HepG2 (cell line): Measurements from ENCODE around the gene FITM1. TPM values are rescaled to one million over a fixed set of nuclear protein-coding genes. Genes with fewer than 3 reads are reported as not detected.

Experiments
- CHD4 ChIP-seq: fragments of 200-600 bp; sonication (generic); IDR thresholded peaks from 2 replicates; pipeline ENCODE4 v1.7.0; 2017; ENCODE audit warnings: mild to moderate bottlenecking, low read length, borderline replicate concordance
- NFE2 ChIP-seq: sonication (generic); formaldehyde crosslinking; IDR thresholded peaks from 2 replicates; pipeline ENCODE4 v1.4.0; 2020; ENCODE audit warnings: missing genetic modification reagents
- SKI ChIP-seq: fragments of 450-650 bp; IDR thresholded peaks from one replicate; pipeline ENCODE4 v1.6.1; 2018; ENCODE audit warnings: mild to moderate bottlenecking; ENCODE audit not compliant: partially characterized antibody
- SRSF1 ChIP-seq: fragments of 200-400 bp; formaldehyde crosslinking; optimal IDR thresholded peaks from 2 replicates; pipeline ENCODE3; 2017; ENCODE audit warnings: mild to moderate bottlenecking, low read depth, low read length, moderate library complexity
- TAF1 ChIP-seq: sonication (generic); formaldehyde crosslinking; IDR thresholded peaks from 2 replicates; pipeline ENCODE4 v1.4.0; 2020; ENCODE audit warnings: missing genetic modification reagents
- ZFAT ChIP-seq: sonication (generic); formaldehyde crosslinking; conservative IDR thresholded peaks from 2 replicates; pipeline ENCODE4 v1.8.1; 2023; ENCODE audit warnings: missing genetic modification reagents, inconsistent platforms
- ZFYVE20 ChIP-seq: sonication (generic); formaldehyde crosslinking; IDR thresholded peaks from 2 replicates; pipeline ENCODE4 v1.8.0; 2023; ENCODE audit warnings: low read depth, mild to moderate bottlenecking, moderate library complexity, missing genetic modification reagents, borderline replicate concordance
- ZMYM2 ChIP-seq: sonication (generic); formaldehyde crosslinking; IDR thresholded peaks from 2 replicates; pipeline ENCODE4 v1.8.0; 2022; ENCODE audit warnings: mild to moderate bottlenecking, missing genetic modification reagents
- ZMYM3 ChIP-seq: sonication (generic); formaldehyde crosslinking; IDR thresholded peaks from 2 replicates; pipeline ENCODE4 v1.5.1; 2020; ENCODE audit warnings: mild to moderate bottlenecking, missing genetic modification reagents
- ZNF20 ChIP-seq: sonication (generic); formaldehyde crosslinking; IDR thresholded peaks from 2 replicates; pipeline ENCODE4 v1.4.0; 2020; ENCODE audit warnings: mild to moderate bottlenecking, moderate library complexity, missing genetic modification reagents
- ZNF382 ChIP-seq: sonication (generic); formaldehyde crosslinking; IDR thresholded peaks from 2 replicates; pipeline ENCODE4 v1.5.0; 2020; ENCODE audit warnings: missing genetic modification reagents, mild to moderate bottlenecking, borderline replicate concordance
- ZNF652 ChIP-seq: IDR thresholded peaks from 2 replicates; pipeline ENCODE4 v1.6.1; 2016; ENCODE audit warnings: low read depth, borderline replicate concordance
- ZSCAN20 ChIP-seq: sonication (generic); formaldehyde crosslinking; IDR thresholded peaks from 2 replicates; pipeline ENCODE4 v1.4.0; 2020; ENCODE audit warnings: missing genetic modification reagents, mild to moderate bottlenecking, borderline replicate concordance
- polyA plus RNA-seq, 8 experiments: library from polyadenylated mRNA; depleted of rRNA in 3 of 8; stranded (reverse) in 7 of 8; unstranded in 1 of 8; fragments of >200 nt; fragmentation: Illumina TruSeq in 4 of 8; extraction: Trizol in 4 of 8; gene quantifications; 2 replicates each; pipeline versions ENCODE4 v1.2.1 to v1.2.3, GENCODE V29; 2011 to 2016; ENCODE audit warnings: low read depth in 4 of 8, missing spikeins in 1 of 8, mixed read lengths in 1 of 8; ENCODE audit not compliant: insufficient read depth in 1 of 8
- total RNA-seq, 5 experiments: library from RNA; depleted of rRNA; stranded (reverse); fragments of >200 nt; fragmentation: Illumina TruSeq; extraction: Trizol; gene quantifications; 2 replicates each; pipeline ENCODE4 v1.2.3, GENCODE V29; 2016; ENCODE audit warnings: low read depth in 1 of 5
- TF ChIP-seq, protein P1 (sequence below), 2 experiments: IDR thresholded peaks; 2 replicates each; pipeline ENCODE4 v1.6.1; 2011 to 2012; ENCODE audit warnings: low read length in 2 of 2, borderline replicate concordance in 1 of 2, low read depth in 1 of 2, mild to moderate bottlenecking in 1 of 2, moderate library complexity in 1 of 2
- TF ChIP-seq, protein P2 (sequence below): sonication (generic); formaldehyde crosslinking; IDR thresholded peaks from 2 replicates; pipeline ENCODE4 v1.8.1; 2022; ENCODE audit warnings: mild to moderate bottlenecking, missing genetic modification reagents

FITM1 gene
- total and polyA plus RNA-seq, 2 of the 13 experiments (the other 11 are each of a cell fraction or from before 2014, with no cell fraction given): 2.7 to 5.8 TPM

GRCh38 chr14:24093901-24094840 lies 36.3 kb upstream of the FITM1 start, which contains the start of gene PCK2 (continued):
- TF ChIP-seq, protein P1, sequence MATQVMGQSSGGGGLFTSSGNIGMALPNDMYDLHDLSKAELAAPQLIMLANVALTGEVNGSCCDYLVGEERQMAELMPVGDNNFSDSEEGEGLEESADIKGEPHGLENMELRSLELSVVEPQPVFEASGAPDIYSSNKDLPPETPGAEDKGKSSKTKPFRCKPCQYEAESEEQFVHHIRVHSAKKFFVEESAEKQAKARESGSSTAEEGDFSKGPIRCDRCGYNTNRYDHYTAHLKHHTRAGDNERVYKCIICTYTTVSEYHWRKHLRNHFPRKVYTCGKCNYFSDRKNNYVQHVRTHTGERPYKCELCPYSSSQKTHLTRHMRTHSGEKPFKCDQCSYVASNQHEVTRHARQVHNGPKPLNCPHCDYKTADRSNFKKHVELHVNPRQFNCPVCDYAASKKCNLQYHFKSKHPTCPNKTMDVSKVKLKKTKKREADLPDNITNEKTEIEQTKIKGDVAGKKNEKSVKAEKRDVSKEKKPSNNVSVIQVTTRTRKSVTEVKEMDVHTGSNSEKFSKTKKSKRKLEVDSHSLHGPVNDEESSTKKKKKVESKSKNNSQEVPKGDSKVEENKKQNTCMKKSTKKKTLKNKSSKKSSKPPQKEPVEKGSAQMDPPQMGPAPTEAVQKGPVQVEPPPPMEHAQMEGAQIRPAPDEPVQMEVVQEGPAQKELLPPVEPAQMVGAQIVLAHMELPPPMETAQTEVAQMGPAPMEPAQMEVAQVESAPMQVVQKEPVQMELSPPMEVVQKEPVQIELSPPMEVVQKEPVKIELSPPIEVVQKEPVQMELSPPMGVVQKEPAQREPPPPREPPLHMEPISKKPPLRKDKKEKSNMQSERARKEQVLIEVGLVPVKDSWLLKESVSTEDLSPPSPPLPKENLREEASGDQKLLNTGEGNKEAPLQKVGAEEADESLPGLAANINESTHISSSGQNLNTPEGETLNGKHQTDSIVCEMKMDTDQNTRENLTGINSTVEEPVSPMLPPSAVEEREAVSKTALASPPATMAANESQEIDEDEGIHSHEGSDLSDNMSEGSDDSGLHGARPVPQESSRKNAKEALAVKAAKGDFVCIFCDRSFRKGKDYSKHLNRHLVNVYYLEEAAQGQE (IDR thresholded peaks at IDR 0.05; ENCODE audit: borderline replicate concordance in 1 of 2, low read depth in 1 of 2, low read length in 2 of 2): peak in 1 of 2 experiments; percentile 79; a peak in 2 of 4 replicates
- TF ChIP-seq, protein P2, sequence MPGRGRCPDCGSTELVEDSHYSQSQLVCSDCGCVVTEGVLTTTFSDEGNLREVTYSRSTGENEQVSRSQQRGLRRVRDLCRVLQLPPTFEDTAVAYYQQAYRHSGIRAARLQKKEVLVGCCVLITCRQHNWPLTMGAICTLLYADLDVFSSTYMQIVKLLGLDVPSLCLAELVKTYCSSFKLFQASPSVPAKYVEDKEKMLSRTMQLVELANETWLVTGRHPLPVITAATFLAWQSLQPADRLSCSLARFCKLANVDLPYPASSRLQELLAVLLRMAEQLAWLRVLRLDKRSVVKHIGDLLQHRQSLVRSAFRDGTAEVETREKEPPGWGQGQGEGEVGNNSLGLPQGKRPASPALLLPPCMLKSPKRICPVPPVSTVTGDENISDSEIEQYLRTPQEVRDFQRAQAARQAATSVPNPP (CRISPR knock-in tag): peak; percentile 94
- TF ChIP-seq ZMYM2: peak; percentile 78
- TF ChIP-seq ZNF20 (CRISPR knock-in tag): peak; percentile 96
- TF ChIP-seq CHD4: no peak
- no peak for TF ChIP-seq ZNF382 (CRISPR knock-in tag)
- TF ChIP-seq TAF1 (CRISPR knock-in tag): peak; percentile 100
- TF ChIP-seq ZFYVE20: peak; percentile 96
- peak; percentile 92 for TF ChIP-seq ZFAT (CRISPR knock-in tag)
- TF ChIP-seq ZMYM3: peak; percentile 62; the same call in 1 of the 2 replicates
- peak; percentile 89 for TF ChIP-seq SRSF1
- peak; percentile 38 for TF ChIP-seq ZNF652 (CRISPR knock-in tag)
- TF ChIP-seq SKI: peak; percentile 91
- 0 out of 2 replicates have a peak, but pooled peaks have one; percentile 14 for TF ChIP-seq NFE2 (CRISPR knock-in tag)
- TF ChIP-seq ZSCAN20 (CRISPR knock-in tag): peak; percentile 99
